Effector memory CD8-positive, alpha-beta T cell (primary cell): ENCODE results near the gene DIRAS3.

Source experiments
- ATAC-seq: fragments of 150-1000 bp; cut with Tn5 transposase; replicated peaks from 2 replicates; pipeline ENCODE4 v1.10.0; 2021; ENCODE audit warnings: mild to moderate bottlenecking, moderate library complexity
- DNase-seq, 3 experiments: peaks; one replicate each; pipeline ENCODE4 v3.0.0; 2021
- H3K27ac Mint-ChIP-seq, 2 donors: one replicate each; pipeline ENCODE4 v1.8.0; 2022; ENCODE audit warnings: mild to moderate bottlenecking in 2 of 2, mixed read lengths in 2 of 2, moderate library complexity in 2 of 2
- H3K27me3 Mint-ChIP-seq, 2 donors: one replicate each; pipeline ENCODE4 v1.8.0; 2022; ENCODE audit warnings: mixed read lengths in 2 of 2
- H3K36me3 Mint-ChIP-seq: one replicate; pipeline ENCODE4 v1.8.0; 2022; ENCODE audit warnings: mild to moderate bottlenecking, moderate library complexity, mixed read lengths; ENCODE audit not compliant: insufficient read depth
- H3K4me1 Mint-ChIP-seq, 2 donors: one replicate each; pipeline ENCODE4 v1.8.0; 2022; ENCODE audit warnings: low read depth in 2 of 2, mixed read lengths in 2 of 2
- H3K4me3 Mint-ChIP-seq, 2 donors: one replicate each; pipeline ENCODE4 v1.8.0; 2022; ENCODE audit warnings: mild to moderate bottlenecking in 2 of 2, mixed read lengths in 2 of 2, moderate library complexity in 2 of 2
- H3K9me3 Mint-ChIP-seq, 2 donors: one replicate each; pipeline ENCODE4 v1.8.0; 2022; ENCODE audit warnings: mixed read lengths in 2 of 2

DIRAS3 gene

GRCh38 chr1:68047659-68048026, 2.8 kb downstream of the DIRAS3 start:
- H3K27me3 Mint-ChIP-seq: peaks cover 11 to 26% of the 10 kb centered on the region in 2 donors
- H3K4me1 Mint-ChIP-seq: no peaks in the 10 kb centered on the region
- no peak overlapping the region for H3K4me3 Mint-ChIP-seq
- no peak for DNase-seq
- H3K27ac Mint-ChIP-seq: no peak overlapping the region
- H3K9me3 Mint-ChIP-seq: no peaks in the 10 kb centered on the region
- ATAC-seq: no peak
- no peaks in the 10 kb centered on the region for H3K36me3 Mint-ChIP-seq

- Mint-ChIP-seq H3K4me1 (no peaks in the 10 kb centered on the region), H3K27ac (no peak overlapping the region), H3K27me3 (peaks cover 11 to 26% of the 10 kb centered on the region in 2 donors), H3K4me3 (no peak overlapping the region), H3K36me3 (no peaks in the 10 kb centered on the region), H3K9me3 (no peaks in the 10 kb centered on the region)
- ATAC-seq (no peak), DNase-seq (no peak)
Measured at GRCh38 chr1:68046885-68047658, 3.4 kb downstream of the DIRAS3 start.

- Mint-ChIP-seq H3K4me1 (no peaks in the 10 kb centered on the region), H3K9me3 (peaks cover 0 to 2% of the 10 kb centered on the region in 2 donors), H3K36me3 (no peaks in the 10 kb centered on the region), H3K27me3 (peaks cover 11 to 26% of the 10 kb centered on the region in 2 donors), H3K4me3 (no peak overlapping the region), H3K27ac (no peak overlapping the region)
- ATAC-seq (no peak), DNase-seq (no peak)
Measured at GRCh38 chr1:68046423-68046822, 4.0 kb downstream of the DIRAS3 start.

GRCh38 chr1:68045511-68046180, 4.8 kb downstream of the DIRAS3 start:
- Mint-ChIP-seq H3K27ac (no peak overlapping the region), H3K4me1 (no peaks in the 10 kb centered on the region), H3K36me3 (no peaks in the 10 kb centered on the region), H3K9me3 (peaks cover 0 to 7% of the 10 kb centered on the region in 2 donors), H3K4me3 (no peak overlapping the region), H3K27me3 (peaks cover 8 to 25% of the 10 kb centered on the region in 2 donors)
- ATAC-seq (no peak), DNase-seq (no peak)

- Mint-ChIP-seq H3K36me3 (no peaks in the 10 kb centered on the region), H3K27ac (no peak overlapping the region), H3K27me3 (peaks cover 0 to 16% of the 10 kb centered on the region in 2 donors), H3K4me3 (no peak overlapping the region), H3K9me3 (peaks cover 4 to 7% of the 10 kb centered on the region in 2 donors), H3K4me1 (no peaks in the 10 kb centered on the region)
- no peak for DNase-seq
- ATAC-seq: no peak
Measured at GRCh38 chr1:68043443-68044090, 6.9 kb downstream of the DIRAS3 start.

GRCh38 chr1:68036946-68037345, 13.5 kb downstream of the DIRAS3 start:
- DNase-seq (no peak), ATAC-seq (no peak)
- Mint-ChIP-seq H3K27me3 (no peaks in the 10 kb centered on the region), H3K9me3 (peaks cover 7 to 15% of the 10 kb centered on the region in 2 donors), H3K36me3 (no peaks in the 10 kb centered on the region), H3K4me3 (no peak overlapping the region), H3K4me1 (no peaks in the 10 kb centered on the region), H3K27ac (no peak overlapping the region)

- DNase-seq (no peak), ATAC-seq (no peak)
- Mint-ChIP-seq H3K4me1 (no peaks in the 10 kb centered on the region), H3K27ac (no peak overlapping the region), H3K27me3 (no peaks in the 10 kb centered on the region), H3K4me3 (no peak overlapping the region), H3K36me3 (no peaks in the 10 kb centered on the region), H3K9me3 (peaks cover 0 to 3% of the 10 kb centered on the region in 2 donors)
Measured at GRCh38 chr1:68029444-68029843, 21.0 kb downstream of the DIRAS3 start.

- DNase-seq (no peak), ATAC-seq (no peak)
- peaks cover 0 to 3% of the 10 kb centered on the region in 2 donors for H3K9me3 Mint-ChIP-seq
- H3K4me1 Mint-ChIP-seq: no peaks in the 10 kb centered on the region
- no peaks in the 10 kb centered on the region for H3K36me3 Mint-ChIP-seq
- no peak overlapping the region for H3K27ac Mint-ChIP-seq
- no peaks in the 10 kb centered on the region for H3K27me3 Mint-ChIP-seq
- H3K4me3 Mint-ChIP-seq: no peak overlapping the region
Measured at GRCh38 chr1:68028566-68028965, 21.9 kb downstream of the DIRAS3 start.

GRCh38 chr1:68024635-68025338, 25.6 kb downstream of the DIRAS3 start:
- no peaks in the 10 kb centered on the region for H3K27me3 Mint-ChIP-seq
- no peak overlapping the region for H3K27ac Mint-ChIP-seq
- no peaks in the 10 kb centered on the region for H3K4me1 Mint-ChIP-seq
- peaks cover 6% of the 10 kb centered on the region in 2 donors for H3K9me3 Mint-ChIP-seq
- no peaks in the 10 kb centered on the region for H3K36me3 Mint-ChIP-seq
- no peak for DNase-seq
- no peak for ATAC-seq
- no peak overlapping the region for H3K4me3 Mint-ChIP-seq

GRCh38 chr1:68016381-68016780, 34.0 kb downstream of the DIRAS3 start:
- H3K36me3 Mint-ChIP-seq: no peaks in the 10 kb centered on the region
- H3K4me3 Mint-ChIP-seq: no peak overlapping the region
- H3K9me3 Mint-ChIP-seq: peaks cover 4 to 6% of the 10 kb centered on the region in 2 donors
- no peak for DNase-seq
- H3K27me3 Mint-ChIP-seq: no peaks in the 10 kb centered on the region
- ATAC-seq: no peak
- no peak overlapping the region for H3K27ac Mint-ChIP-seq
- H3K4me1 Mint-ChIP-seq: no peaks in the 10 kb centered on the region

GRCh38 chr1:68015971-68016370, 34.5 kb downstream of the DIRAS3 start:
- Mint-ChIP-seq H3K4me3 (no peak overlapping the region), H3K27ac (no peak overlapping the region), H3K27me3 (no peaks in the 10 kb centered on the region)

GRCh38 chr1:68015369-68015768, 35.1 kb downstream of the DIRAS3 start:
- DNase-seq (no peak), ATAC-seq (no peak)
- H3K27me3 Mint-ChIP-seq: no peaks in the 10 kb centered on the region
- H3K4me1 Mint-ChIP-seq: no peaks in the 10 kb centered on the region
- no peak overlapping the region for H3K4me3 Mint-ChIP-seq
- H3K9me3 Mint-ChIP-seq: peaks cover 4 to 5% of the 10 kb centered on the region in 2 donors
- no peak overlapping the region for H3K27ac Mint-ChIP-seq
- H3K36me3 Mint-ChIP-seq: no peaks in the 10 kb centered on the region

More at GRCh38 chr1:68015971-68016370, 34.5 kb downstream of the DIRAS3 start:
- Mint-ChIP-seq H3K36me3 (no peaks in the 10 kb centered on the region), H3K4me1 (no peaks in the 10 kb centered on the region), H3K9me3 (peaks cover 4 to 5% of the 10 kb centered on the region in 2 donors)
- DNase-seq (no peak), ATAC-seq (no peak)

- no peaks in the 10 kb centered on the region for H3K27me3 Mint-ChIP-seq
- no peak overlapping the region for H3K4me3 Mint-ChIP-seq
- H3K27ac Mint-ChIP-seq: no peak overlapping the region
- H3K4me1 Mint-ChIP-seq: no peaks in the 10 kb centered on the region
- DNase-seq (no peak), ATAC-seq (no peak)
- peaks cover 2% of the 10 kb centered on the region for H3K36me3 Mint-ChIP-seq
- H3K9me3 Mint-ChIP-seq: peaks cover 4 to 5% of the 10 kb centered on the region in 2 donors
Measured at GRCh38 chr1:68013351-68013750, 37.1 kb downstream of the DIRAS3 start.
